ENCODE data around the gene INSIG1. TPM values are rescaled to one million over a fixed set of nuclear protein-coding genes. Genes with fewer than 3 reads are reported as not detected.

The INSIG1 gene
- total and polyA plus RNA-seq, 2 donors from 2014 or later = 24.6 to 25.7 TPM

DNA sequence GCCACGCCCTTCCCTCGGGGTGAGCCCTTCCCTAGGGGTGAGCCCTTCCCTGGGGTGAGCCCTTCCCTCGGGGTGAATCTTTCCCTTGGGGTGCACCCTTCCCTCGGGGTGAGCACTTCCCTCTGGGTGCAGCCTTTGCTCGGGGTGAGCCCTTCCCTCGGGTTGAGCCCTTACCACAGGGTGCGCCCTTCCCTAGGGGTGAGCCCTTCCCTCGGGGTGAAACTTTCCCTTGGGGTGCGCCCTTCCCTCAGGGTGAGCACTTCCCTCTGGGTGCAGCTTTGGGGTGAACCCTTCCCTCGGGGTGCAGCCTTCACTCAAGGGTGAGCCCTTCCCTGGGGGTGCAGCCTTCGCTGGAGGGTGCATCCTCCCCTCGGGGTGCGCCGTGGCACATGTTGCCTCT lies 34.6 kb upstream of the INSIG1 start:
- Histone ChIP-seq H3K9me3 (ENCODE audit: control insufficient read depth in 2 of 3, insufficient read depth in 1 of 3, low read length in 3 of 3) (no peaks in the 10 kb centered on the region), H3K4me3 (ENCODE audit: low read length in 3 of 3) (no peak overlapping the region), H3K27ac (ENCODE audit: low read depth in 2 of 2, low read length in 2 of 2) (no peak overlapping the region), H3K4me1 (ENCODE audit: control insufficient read depth in 2 of 3, insufficient read depth in 2 of 3, low read depth in 1 of 3, low read length in 3 of 3) (peaks cover 0 to 1% (median under 1%) of the 10 kb centered on the region in 3 donors), H3K36me3 (ENCODE audit: control insufficient read depth in 2 of 3, insufficient read depth in 3 of 3, low read length in 3 of 3) (no peaks in the 10 kb centered on the region), H3K9ac (ENCODE audit: low read length in 3 of 3) (no peak overlapping the region), H3K27me3 (ENCODE audit: control insufficient read depth, insufficient read depth, low read length) (no peaks in the 10 kb centered on the region)
- FAIRE-seq (no peak), DNase-seq (no peak)
- intact Hi-C loops (cut with DNase I) = no loop called here
- TF ChIP-seq, protein P1, sequence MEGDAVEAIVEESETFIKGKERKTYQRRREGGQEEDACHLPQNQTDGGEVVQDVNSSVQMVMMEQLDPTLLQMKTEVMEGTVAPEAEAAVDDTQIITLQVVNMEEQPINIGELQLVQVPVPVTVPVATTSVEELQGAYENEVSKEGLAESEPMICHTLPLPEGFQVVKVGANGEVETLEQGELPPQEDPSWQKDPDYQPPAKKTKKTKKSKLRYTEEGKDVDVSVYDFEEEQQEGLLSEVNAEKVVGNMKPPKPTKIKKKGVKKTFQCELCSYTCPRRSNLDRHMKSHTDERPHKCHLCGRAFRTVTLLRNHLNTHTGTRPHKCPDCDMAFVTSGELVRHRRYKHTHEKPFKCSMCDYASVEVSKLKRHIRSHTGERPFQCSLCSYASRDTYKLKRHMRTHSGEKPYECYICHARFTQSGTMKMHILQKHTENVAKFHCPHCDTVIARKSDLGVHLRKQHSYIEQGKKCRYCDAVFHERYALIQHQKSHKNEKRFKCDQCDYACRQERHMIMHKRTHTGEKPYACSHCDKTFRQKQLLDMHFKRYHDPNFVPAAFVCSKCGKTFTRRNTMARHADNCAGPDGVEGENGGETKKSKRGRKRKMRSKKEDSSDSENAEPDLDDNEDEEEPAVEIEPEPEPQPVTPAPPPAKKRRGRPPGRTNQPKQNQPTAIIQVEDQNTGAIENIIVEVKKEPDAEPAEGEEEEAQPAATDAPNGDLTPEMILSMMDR (IDR thresholded peaks at IDR 0.05; ENCODE audit: borderline replicate concordance, extremely low read depth, insufficient read depth) = no peak

DNA sequence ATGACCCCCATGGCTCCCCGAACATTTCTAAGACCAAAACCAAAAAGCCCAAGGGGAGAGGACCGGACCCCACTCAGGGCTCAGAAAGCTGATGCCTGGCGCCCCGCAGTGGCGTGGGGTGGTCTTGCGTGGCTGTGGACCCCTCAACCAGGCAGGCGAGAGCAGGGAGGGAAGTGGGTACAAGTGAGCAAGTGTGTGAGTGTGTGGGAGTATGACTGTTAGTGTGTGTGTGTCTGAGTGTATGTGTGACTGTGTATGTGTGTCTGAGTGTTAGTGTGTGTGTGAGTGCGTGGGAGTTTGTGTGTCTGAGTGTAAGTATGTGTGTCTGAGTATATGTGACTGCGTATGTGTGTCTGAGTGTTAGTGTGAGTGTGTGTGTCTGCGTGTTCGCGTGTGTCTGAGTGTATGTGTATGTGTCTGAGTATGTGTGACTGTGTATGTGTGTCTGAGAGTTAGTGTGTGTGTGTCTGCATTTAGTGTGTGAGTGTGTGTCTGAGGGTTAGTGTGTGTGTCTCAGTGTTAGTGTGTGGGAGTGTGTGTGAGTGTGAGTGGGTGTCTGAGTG lies 34.0 kb upstream of the INSIG1 start:
- intact Hi-C loops (cut with DNase I) = no loop called here
- Histone ChIP-seq H3K9ac (ENCODE audit: low read length in 3 of 3) (no peak overlapping the region), H3K27me3 (ENCODE audit: control insufficient read depth, insufficient read depth, low read length) (no peaks in the 10 kb centered on the region), H3K36me3 (ENCODE audit: control insufficient read depth in 2 of 3, insufficient read depth in 3 of 3, low read length in 3 of 3) (no peaks in the 10 kb centered on the region), H3K4me1 (ENCODE audit: control insufficient read depth in 2 of 3, insufficient read depth in 2 of 3, low read depth in 1 of 3, low read length in 3 of 3) (no peaks in the 10 kb centered on the region), H3K27ac (ENCODE audit: low read depth in 2 of 2, low read length in 2 of 2) (no peak overlapping the region), H3K9me3 (ENCODE audit: control insufficient read depth in 2 of 3, insufficient read depth in 1 of 3, low read length in 3 of 3) (no peaks in the 10 kb centered on the region), H3K4me3 (ENCODE audit: low read length in 3 of 3) (peak overlapping the region in 1 of 3 donors; percentile 8)
- DNase-seq (no peak), FAIRE-seq (no peak)
- TF ChIP-seq, protein P1 (IDR thresholded peaks at IDR 0.05; ENCODE audit: borderline replicate concordance, extremely low read depth, insufficient read depth) = no peak

- no peak for FAIRE-seq
- H3K9me3 ChIP-seq (ENCODE audit: control insufficient read depth in 2 of 3, insufficient read depth in 1 of 3, low read length in 3 of 3) = no peaks in the 10 kb centered on the region
- no peaks in the 10 kb centered on the region for H3K27me3 ChIP-seq (ENCODE audit: control insufficient read depth, insufficient read depth, low read length)
- DNase-seq = no peak
- no peak overlapping the region for H3K27ac ChIP-seq (ENCODE audit: low read depth in 2 of 2, low read length in 2 of 2)
- H3K9ac ChIP-seq (ENCODE audit: low read length in 3 of 3) = no peak overlapping the region
- no peaks in the 10 kb centered on the region for H3K36me3 ChIP-seq (ENCODE audit: control insufficient read depth in 2 of 3, insufficient read depth in 3 of 3, low read length in 3 of 3)
- TF ChIP-seq, protein P1 (IDR thresholded peaks at IDR 0.05; ENCODE audit: borderline replicate concordance, extremely low read depth, insufficient read depth) = no peak
- H3K4me1 ChIP-seq (ENCODE audit: control insufficient read depth in 2 of 3, insufficient read depth in 2 of 3, low read depth in 1 of 3, low read length in 3 of 3) = no peaks in the 10 kb centered on the region
- H3K4me3 ChIP-seq (ENCODE audit: low read length in 3 of 3) = no peak overlapping the region
- intact Hi-C loops (cut with DNase I) = no loop called here
These were observed 32.5 kb upstream of the INSIG1 start for GRCh38 chr7:155265144-155265543.

DNA sequence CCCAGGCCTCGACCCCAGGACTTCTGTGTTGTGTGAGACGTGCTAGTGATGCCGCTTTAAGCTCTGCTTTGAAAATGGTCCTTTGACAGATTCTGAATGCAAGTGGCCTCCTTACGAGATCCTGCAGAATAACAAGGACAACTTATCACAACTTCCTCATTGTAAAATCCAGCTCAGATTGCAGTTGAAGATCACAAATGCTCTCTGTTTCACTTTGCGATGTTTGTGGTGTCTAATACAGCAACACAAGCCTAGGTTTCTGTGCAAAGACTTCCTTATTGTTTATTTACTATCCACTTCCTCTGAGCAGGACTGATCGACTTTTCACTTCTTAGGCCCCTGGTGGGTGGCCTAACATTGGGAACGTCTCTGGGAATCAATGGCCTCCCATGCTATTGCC lies 31.7 kb upstream of the INSIG1 start:
- Histone ChIP-seq H3K36me3 (ENCODE audit: control insufficient read depth in 2 of 3, insufficient read depth in 3 of 3, low read length in 3 of 3) (no peaks in the 10 kb centered on the region), H3K27me3 (ENCODE audit: control insufficient read depth, insufficient read depth, low read length) (no peaks in the 10 kb centered on the region), H3K9ac (ENCODE audit: low read length in 3 of 3) (no peak overlapping the region), H3K4me1 (ENCODE audit: control insufficient read depth in 2 of 3, insufficient read depth in 2 of 3, low read depth in 1 of 3, low read length in 3 of 3) (no peaks in the 10 kb centered on the region), H3K4me3 (ENCODE audit: low read length in 3 of 3) (no peak overlapping the region), H3K9me3 (ENCODE audit: control insufficient read depth in 2 of 3, insufficient read depth in 1 of 3, low read length in 3 of 3) (no peaks in the 10 kb centered on the region), H3K27ac (ENCODE audit: low read depth in 2 of 2, low read length in 2 of 2) (no peak overlapping the region)
- no peak for FAIRE-seq
- intact Hi-C loops (cut with DNase I) = no loop called here
- TF ChIP-seq, protein P1 (IDR thresholded peaks at IDR 0.05; ENCODE audit: borderline replicate concordance, extremely low read depth, insufficient read depth) = no peak
- DNase-seq = no peak
